BJ (cell line): Measurements from ENCODE around the gene TTYH1. TPM values are rescaled to one million over a fixed set of nuclear protein-coding genes. Genes with fewer than 3 reads are reported as not detected.

Source experiments
- CTCF ChIA-PET: fragments of 350-600 bp; formaldehyde crosslinking; extraction: SDS; loops from one replicate; lab custom pipeline; 2021; ENCODE audit warnings: antibody characterized with exemption, inconsistent platforms; lab: Yijun Ruan, JAX
- POLR2A ChIA-PET: fragments of 300-600 bp; sonication (Branson Sonifier 250); formaldehyde crosslinking; extraction: SDS; loops from one replicate; lab custom pipeline; 2021; ENCODE audit warnings: antibody characterized with exemption; lab: Charles Lee
- DNase-seq: peaks from one replicate; pipeline ENCODE4 v3.0.0-alpha.2; 2011; ENCODE audit warnings: low read depth
- H3K27me3 ChIP-seq: 2 replicates; pipeline ENCODE4 v1.6.0; 2011; ENCODE audit warnings: low read length; ENCODE audit not compliant: control insufficient read depth, insufficient read depth
- H3K36me3 ChIP-seq: 2 replicates; pipeline ENCODE4 v1.5.1; 2011; ENCODE audit warnings: low read length; ENCODE audit not compliant: control insufficient read depth, insufficient read depth
- H3K4me3 ChIP-seq: 2 replicates; pipeline ENCODE4 v1.5.1; 2011; ENCODE audit warnings: low read depth, mild to moderate bottlenecking, control low read depth, low read length
- polyA plus RNA-seq: library from polyadenylated mRNA; depleted of rRNA; stranded (reverse); fragments of >200 nt; gene quantifications from 2 replicates; pipeline ENCODE4 v1.2.3, GENCODE V29; 2011
- TF ChIP-seq, protein P1 (sequence below): IDR thresholded peaks from 2 replicates; pipeline ENCODE4 v1.5.1; 2011; ENCODE audit warnings: low read depth, mild to moderate bottlenecking, control low read depth, inconsistent platforms, low read length, moderate library complexity; ENCODE audit not compliant: insufficient read depth

TTYH1 gene
- polyA plus RNA-seq, 1 experiment = not detected

GRCh38 chr19:54451997-54452396 lies 36.7 kb downstream of the TTYH1 start:
- CTCF ChIA-PET = interaction anchor here (1.0 kb wide), 1 partner anchor 14 kb away, joined by 3 read pairs; no protein-coding TSS in a partner anchor
- Histone ChIP-seq H3K36me3 (peaks cover 49% of the 10 kb centered on the region), H3K27me3 (no peaks in the 10 kb centered on the region), H3K4me3 (no peak overlapping the region)
- no peak for DNase-seq
- TF ChIP-seq, protein P1, sequence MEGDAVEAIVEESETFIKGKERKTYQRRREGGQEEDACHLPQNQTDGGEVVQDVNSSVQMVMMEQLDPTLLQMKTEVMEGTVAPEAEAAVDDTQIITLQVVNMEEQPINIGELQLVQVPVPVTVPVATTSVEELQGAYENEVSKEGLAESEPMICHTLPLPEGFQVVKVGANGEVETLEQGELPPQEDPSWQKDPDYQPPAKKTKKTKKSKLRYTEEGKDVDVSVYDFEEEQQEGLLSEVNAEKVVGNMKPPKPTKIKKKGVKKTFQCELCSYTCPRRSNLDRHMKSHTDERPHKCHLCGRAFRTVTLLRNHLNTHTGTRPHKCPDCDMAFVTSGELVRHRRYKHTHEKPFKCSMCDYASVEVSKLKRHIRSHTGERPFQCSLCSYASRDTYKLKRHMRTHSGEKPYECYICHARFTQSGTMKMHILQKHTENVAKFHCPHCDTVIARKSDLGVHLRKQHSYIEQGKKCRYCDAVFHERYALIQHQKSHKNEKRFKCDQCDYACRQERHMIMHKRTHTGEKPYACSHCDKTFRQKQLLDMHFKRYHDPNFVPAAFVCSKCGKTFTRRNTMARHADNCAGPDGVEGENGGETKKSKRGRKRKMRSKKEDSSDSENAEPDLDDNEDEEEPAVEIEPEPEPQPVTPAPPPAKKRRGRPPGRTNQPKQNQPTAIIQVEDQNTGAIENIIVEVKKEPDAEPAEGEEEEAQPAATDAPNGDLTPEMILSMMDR = no peak
- POLR2A ChIA-PET = no interaction called here

GRCh38 chr19:54452626-54453025 lies 37.4 kb downstream of the TTYH1 start:
- TF ChIP-seq, protein P1 = no peak
- Histone ChIP-seq H3K36me3 (peaks cover 54% of the 10 kb centered on the region), H3K4me3 (no peak overlapping the region), H3K27me3 (no peaks in the 10 kb centered on the region)
- no peak for DNase-seq
- POLR2A ChIA-PET = no interaction called here
- CTCF ChIA-PET = interaction anchor here (1.9 kb wide), 1 partner anchor 10 kb away, joined by 11 read pairs; the partner anchor contains the start of gene LENG9

DNA sequence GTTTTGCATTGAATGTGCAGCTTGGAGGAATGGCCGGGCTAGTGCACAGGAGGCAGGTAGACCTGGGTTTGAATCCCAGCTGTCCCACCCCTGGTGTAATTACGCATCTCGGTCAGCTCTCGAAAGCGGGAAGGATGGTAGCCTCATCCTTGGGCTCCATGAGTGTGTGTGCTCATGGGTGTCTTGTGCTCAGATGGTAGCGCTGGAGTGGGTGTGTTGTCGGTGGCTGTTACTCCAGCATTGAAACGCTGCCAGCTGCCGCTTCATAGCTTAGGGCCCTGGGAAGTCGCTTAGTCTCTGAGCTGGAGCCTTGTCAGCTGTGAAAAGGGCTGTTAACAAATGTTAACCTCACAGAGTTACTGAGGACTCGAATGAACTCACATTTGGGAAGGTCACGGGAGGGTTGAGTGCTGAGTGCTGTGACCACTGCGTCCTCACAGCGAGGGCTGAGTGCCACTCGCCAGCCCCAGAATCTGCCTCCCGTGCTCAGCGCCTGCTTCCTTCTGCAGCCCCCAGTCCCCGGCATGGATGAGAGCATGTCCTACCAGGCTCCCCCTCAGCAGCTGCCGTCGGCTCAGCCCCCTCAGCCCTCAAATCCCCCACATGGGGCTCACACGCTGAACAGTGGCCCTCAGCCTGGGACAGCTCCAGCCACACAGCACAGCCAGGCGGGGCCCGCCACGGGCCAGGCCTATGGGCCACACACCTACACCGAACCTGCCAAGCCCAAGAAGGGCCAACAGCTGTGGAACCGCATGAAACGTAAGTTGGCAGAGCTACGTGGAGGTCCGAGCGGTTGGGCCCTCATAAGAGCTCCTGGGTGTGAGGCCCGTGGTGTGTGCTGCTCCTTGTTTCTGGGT lies 38.9 kb downstream of the TTYH1 start:
- Histone ChIP-seq H3K36me3 (peaks cover 68% of the 10 kb centered on the region), H3K27me3 (no peaks in the 10 kb centered on the region), H3K4me3 (no peak overlapping the region)
- no peak for DNase-seq
- TF ChIP-seq, protein P1 = no peak
- ChIA-PET POLR2A (no interaction called here), CTCF (interaction anchor here (0.6 to 1.9 kb wide), 3 partner anchors 8 to 782 kb away, joined by 3 to 11 read pairs (median 5); partner anchors contain the start of gene LENG9)

GRCh38 chr19:54454781-54455675 lies 39.8 kb downstream of the TTYH1 start:
- CTCF ChIA-PET = interaction anchor here (0.9 to 1.9 kb wide), 2 partner anchors 8 to 16 kb away, joined by 3 to 11 read pairs; partner anchors contain the start of gene LENG9
- Histone ChIP-seq H3K4me3 (no peak overlapping the region), H3K36me3 (peaks cover 75% of the 10 kb centered on the region), H3K27me3 (no peaks in the 10 kb centered on the region)
- POLR2A ChIA-PET = no interaction called here
- TF ChIP-seq, protein P1 = no peak
- no peak for DNase-seq
